Spleen (tissue), 11 donors: ENCODE data around the gene RAD54L2. TPM values are rescaled to one million over a fixed set of nuclear protein-coding genes. Genes with fewer than 3 reads are reported as not detected.
"Not testable (repeated sequence)": the region's sequence is repeated elsewhere in the genome, so short reads cannot be mapped to it uniquely, and the experiment has no call there.

ENCODE experiments used
- DNase-seq: peaks from one replicate; pipeline ENCODE4 v3.0.0-alpha.2; 2020
- H3K27ac ChIP-seq, 8 donors: fragments of 200-600 bp; sonication (generic) in 7 of 8; 1 replicate in 4 of 8; 2 replicates in 4 of 8; pipeline versions ENCODE4 v1.5.0 to v1.8.0; 2016 to 2021; ENCODE audit warnings: inconsistent platforms in 4 of 8, mild to moderate bottlenecking in 4 of 8, moderate library complexity in 1 of 8
- H3K27me3 ChIP-seq, 7 donors: fragments of 200-600 bp; sonication (generic) in 6 of 7; replicated peaks in 1 of 7; 1 replicate in 4 of 7; 2 replicates in 3 of 7; pipeline versions ENCODE4 v1.5.0 to v1.8.0; 2016 to 2021; ENCODE audit warnings: inconsistent platforms in 3 of 7, mild to moderate bottlenecking in 1 of 7
- H3K36me3 ChIP-seq, 6 donors: fragments of 200-600 bp; sonication (generic) in 5 of 6; 1 replicate in 4 of 6; 2 replicates in 2 of 6; pipeline versions ENCODE4 v1.5.0 to v1.8.0; 2016 to 2021; ENCODE audit warnings: inconsistent platforms in 2 of 6
- H3K4me1 ChIP-seq, 6 donors: fragments of 200-600 bp; sonication (generic) in 5 of 6; 1 replicate in 3 of 6; 2 replicates in 3 of 6; pipeline versions ENCODE4 v1.5.0 to v1.8.0; 2016 to 2021; ENCODE audit warnings: inconsistent platforms in 3 of 6
- H3K4me3 ChIP-seq, 8 donors: fragments of 200-600 bp; sonication (generic) in 7 of 8; 1 replicate in 4 of 8; 2 replicates in 4 of 8; pipeline versions ENCODE4 v1.5.0 to v1.8.0; 2016 to 2021; ENCODE audit warnings: inconsistent platforms in 4 of 8, mild to moderate bottlenecking in 4 of 8, moderate library complexity in 2 of 8
- H3K9me3 ChIP-seq, 8 donors: fragments of 200-600 bp; sonication (generic) in 7 of 8; 1 replicate in 4 of 8; 2 replicates in 4 of 8; pipeline versions ENCODE4 v1.5.0 to v1.8.0; 2016 to 2021; ENCODE audit warnings: inconsistent platforms in 4 of 8
- POLR2A ChIP-seq, 3 donors: fragments of 450-650 bp; IDR thresholded peaks; one replicate each; pipeline ENCODE4 v1.5.1; 2017; ENCODE audit warnings: antibody characterized with exemption in 3 of 3, mild to moderate bottlenecking in 1 of 3
- POLR2AphosphoS5 ChIP-seq, 3 donors: sonication (generic); formaldehyde crosslinking; IDR thresholded peaks; one replicate each; pipeline ENCODE4 v1.5.1; 2017; ENCODE audit warnings: antibody characterized with exemption in 3 of 3
- WGBS, 5 donors: extraction: QIAGEN DNeasy Blood & Tissue Kit in 3 of 5; methylation state at CpG; one replicate each; pipeline versions ENCODE4 v1.1.5 to v1.1.7; 2013 to 2018; 5-methylcytosine and 5-hydroxymethylcytosine counted together
- intact Hi-C: fragments of 100-400 bp; cut with DNase I; formaldehyde crosslinking; loops from one replicate; pipeline ENCODE4 v1.15.0; 2023; ENCODE audit warnings: low total_unique reads
- polyA plus RNA-seq, 3 donors: library from polyadenylated mRNA; stranded (reverse); fragments of 200-250 nt; gene quantifications; one replicate each; pipeline ENCODE4 v1.2.1, GENCODE V29; 2013
- total RNA-seq, 7 donors: library from RNA; depleted of rRNA in 3 of 7; stranded (reverse); fragments of >200 nt in 3 of 7; fragmentation: NEBNext Ultra II Directional in 4 of 7; extraction: Animal tissue kit (Norgen Biotek cat#: 25700) in 4 of 7; gene quantifications; one replicate each; pipeline versions ENCODE4 v1.1.0 to v1.2.1, GENCODE V29; 2016 to 2021
- TF ChIP-seq, protein P1 (sequence below), 11 experiments: fragments of 200-600 bp in 7 of 11; fragments of 450-650 bp in 4 of 11; sonication (generic) in 4 of 11; IDR thresholded peaks in 8 of 11; conservative IDR thresholded peaks in 3 of 11; 1 replicate in 7 of 11; 2 replicates in 4 of 11; pipeline versions ENCODE4 v1.4.0 to v1.8.0; 2016 to 2021; ENCODE audit warnings: antibody characterized with exemption in 11 of 11, inconsistent platforms in 4 of 11, mild to moderate bottlenecking in 1 of 11
- donor health status: healthy with polysubstance abuse.
- donor health status: DM: no; HTN: no; CAD: no; lungs with moderate emphysema.
- donor health status: DM: no; HTN: no; CAD: no.
- donor health status: Bipolar disorder and iron deficiency.
- donor health status: healthy.
- donor health status: DM: no; HTN: no; CAD: no.
- donor health status: DM: yes; HTN: yes; CAD: no.

RAD54L2 gene
- total and polyA plus RNA-seq, 10 donors, result 1.4 to 36.7 (median 30.6) TPM

DNA sequence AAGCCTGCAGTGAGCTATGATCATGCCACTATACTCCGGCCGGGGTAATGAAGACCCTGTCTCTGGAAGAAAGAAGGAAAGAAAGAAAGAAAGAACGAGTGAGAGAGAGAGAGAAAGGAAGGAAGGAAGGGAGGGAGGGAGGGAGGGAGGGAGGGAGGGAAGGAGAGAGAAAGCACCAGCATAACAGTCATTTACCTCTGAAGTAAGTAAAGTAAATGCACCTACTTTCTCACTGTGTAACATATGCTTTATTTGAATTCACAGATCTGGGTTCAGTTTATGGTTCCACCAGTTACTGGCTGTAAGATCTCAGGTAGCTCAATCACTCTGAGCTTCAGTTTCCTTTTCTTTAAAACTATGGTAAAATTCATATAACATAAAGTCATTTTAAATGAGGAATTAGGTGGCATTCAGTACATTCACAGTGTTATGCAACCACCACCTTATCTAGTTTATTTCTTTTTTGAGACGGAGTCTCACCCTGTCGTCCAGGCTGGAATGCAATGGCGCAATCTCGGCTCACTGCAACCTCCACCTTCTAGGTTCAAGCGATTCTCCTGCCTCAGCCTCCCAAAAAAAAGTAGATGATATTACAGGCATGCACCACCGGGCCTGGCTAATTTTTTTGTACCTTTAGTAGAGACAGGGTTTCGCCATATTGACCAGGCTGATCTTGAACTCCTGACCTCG lies 16.1 kb upstream of the RAD54L2 start:
- Histone ChIP-seq H3K4me3 (no peak overlapping the region), H3K27ac (no peak overlapping the region), H3K27me3 (no peaks in the 10 kb centered on the region), H3K9me3 (no peaks in the 10 kb centered on the region), H3K4me1 (peaks cover 0 to 14% (median 6%) of the 10 kb centered on the region in 6 donors), H3K36me3 (no peaks in the 10 kb centered on the region)
- DNase-seq, result peak; percentile 4
- WGBS, 5 donors, result 61 to 79% (median 66%) methylated on average over 11 of the region's 11 CpGs
- TF ChIP-seq, protein P1, sequence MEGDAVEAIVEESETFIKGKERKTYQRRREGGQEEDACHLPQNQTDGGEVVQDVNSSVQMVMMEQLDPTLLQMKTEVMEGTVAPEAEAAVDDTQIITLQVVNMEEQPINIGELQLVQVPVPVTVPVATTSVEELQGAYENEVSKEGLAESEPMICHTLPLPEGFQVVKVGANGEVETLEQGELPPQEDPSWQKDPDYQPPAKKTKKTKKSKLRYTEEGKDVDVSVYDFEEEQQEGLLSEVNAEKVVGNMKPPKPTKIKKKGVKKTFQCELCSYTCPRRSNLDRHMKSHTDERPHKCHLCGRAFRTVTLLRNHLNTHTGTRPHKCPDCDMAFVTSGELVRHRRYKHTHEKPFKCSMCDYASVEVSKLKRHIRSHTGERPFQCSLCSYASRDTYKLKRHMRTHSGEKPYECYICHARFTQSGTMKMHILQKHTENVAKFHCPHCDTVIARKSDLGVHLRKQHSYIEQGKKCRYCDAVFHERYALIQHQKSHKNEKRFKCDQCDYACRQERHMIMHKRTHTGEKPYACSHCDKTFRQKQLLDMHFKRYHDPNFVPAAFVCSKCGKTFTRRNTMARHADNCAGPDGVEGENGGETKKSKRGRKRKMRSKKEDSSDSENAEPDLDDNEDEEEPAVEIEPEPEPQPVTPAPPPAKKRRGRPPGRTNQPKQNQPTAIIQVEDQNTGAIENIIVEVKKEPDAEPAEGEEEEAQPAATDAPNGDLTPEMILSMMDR (IDR thresholded peaks at IDR 0.05 in 8 of 11, conservative IDR thresholded peaks at IDR 0.05 in 3 of 11), result no peak
- TF ChIP-seq POLR2A (IDR thresholded peaks at IDR 0.05) (no peak), POLR2AphosphoS5 (IDR thresholded peaks at IDR 0.05) (no peak)
- intact Hi-C loops, result no loop called here

DNA sequence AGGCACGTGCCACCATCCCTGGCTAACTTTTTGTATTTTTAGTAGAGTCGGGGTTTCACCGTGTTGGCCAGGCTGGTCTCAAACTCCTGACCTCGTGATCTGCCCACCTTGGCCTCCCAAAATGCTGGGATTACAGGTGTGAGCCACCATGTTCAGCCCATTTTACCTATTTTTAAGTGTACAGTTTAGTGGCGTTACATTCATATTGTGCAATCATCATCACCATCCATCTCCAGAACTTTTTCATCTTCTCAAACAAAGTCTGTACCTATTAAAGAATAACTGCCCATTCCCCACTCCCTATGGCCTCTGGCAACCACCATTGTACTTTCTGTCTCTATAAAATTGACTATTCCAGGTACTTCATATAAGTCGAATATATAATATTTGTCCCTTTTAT lies 13.6 kb upstream of the RAD54L2 start:
- intact Hi-C loops, H3K27me3 ChIP-seq, H3K27ac ChIP-seq, H3K4me3 ChIP-seq, H3K9me3 ChIP-seq, DNase-seq, H3K36me3 ChIP-seq: not testable (repeated sequence)
- WGBS, 5 donors, result 87 to 95% (median 92%) methylated on average over 6 of the region's 6 CpGs
- H3K4me1 ChIP-seq, result peaks cover 0 to 14% (median 6%) of the 10 kb centered on the region in 6 donors

DNA sequence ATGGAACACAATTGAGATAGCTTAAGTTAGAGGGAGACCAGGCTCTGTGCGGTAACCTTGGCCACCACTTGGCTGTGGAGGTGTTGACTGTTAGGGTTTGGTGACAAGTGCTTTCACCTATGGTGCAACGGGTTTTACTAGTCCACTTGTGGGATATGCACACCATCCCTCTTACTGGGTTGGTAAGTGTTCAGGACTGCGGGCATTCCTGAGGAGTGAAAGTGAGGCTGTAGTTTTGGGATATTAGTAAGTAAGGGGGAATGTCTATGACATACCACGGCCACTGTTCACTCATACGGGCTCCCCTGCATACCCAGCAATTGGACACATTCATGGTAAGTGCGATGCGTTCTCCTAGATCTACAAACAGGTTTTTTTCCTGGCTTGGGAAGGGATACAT lies 8.0 kb upstream of the RAD54L2 start:
- H3K4me1 ChIP-seq, result no peaks in the 10 kb centered on the region
- H3K36me3 ChIP-seq, result no peaks in the 10 kb centered on the region
- peaks cover 0 to 9% (median 0%) of the 10 kb centered on the region in 7 donors for H3K27me3 ChIP-seq
- H3K9me3 ChIP-seq, result peaks cover 0 to 5% (median 0%) of the 10 kb centered on the region in 8 donors
- H3K4me3 ChIP-seq, result no peak overlapping the region
- no peak for DNase-seq
- WGBS, 5 donors, result 94 to 97% (median 96%) methylated on average over 7 of the region's 7 CpGs
- no peak overlapping the region for H3K27ac ChIP-seq
- TF ChIP-seq, protein P1 (IDR thresholded peaks at IDR 0.05 in 8 of 11, conservative IDR thresholded peaks at IDR 0.05 in 3 of 11), result no peak
- TF ChIP-seq POLR2A (IDR thresholded peaks at IDR 0.05) (no peak), POLR2AphosphoS5 (IDR thresholded peaks at IDR 0.05) (no peak)
- intact Hi-C loops, result no loop called here

DNA sequence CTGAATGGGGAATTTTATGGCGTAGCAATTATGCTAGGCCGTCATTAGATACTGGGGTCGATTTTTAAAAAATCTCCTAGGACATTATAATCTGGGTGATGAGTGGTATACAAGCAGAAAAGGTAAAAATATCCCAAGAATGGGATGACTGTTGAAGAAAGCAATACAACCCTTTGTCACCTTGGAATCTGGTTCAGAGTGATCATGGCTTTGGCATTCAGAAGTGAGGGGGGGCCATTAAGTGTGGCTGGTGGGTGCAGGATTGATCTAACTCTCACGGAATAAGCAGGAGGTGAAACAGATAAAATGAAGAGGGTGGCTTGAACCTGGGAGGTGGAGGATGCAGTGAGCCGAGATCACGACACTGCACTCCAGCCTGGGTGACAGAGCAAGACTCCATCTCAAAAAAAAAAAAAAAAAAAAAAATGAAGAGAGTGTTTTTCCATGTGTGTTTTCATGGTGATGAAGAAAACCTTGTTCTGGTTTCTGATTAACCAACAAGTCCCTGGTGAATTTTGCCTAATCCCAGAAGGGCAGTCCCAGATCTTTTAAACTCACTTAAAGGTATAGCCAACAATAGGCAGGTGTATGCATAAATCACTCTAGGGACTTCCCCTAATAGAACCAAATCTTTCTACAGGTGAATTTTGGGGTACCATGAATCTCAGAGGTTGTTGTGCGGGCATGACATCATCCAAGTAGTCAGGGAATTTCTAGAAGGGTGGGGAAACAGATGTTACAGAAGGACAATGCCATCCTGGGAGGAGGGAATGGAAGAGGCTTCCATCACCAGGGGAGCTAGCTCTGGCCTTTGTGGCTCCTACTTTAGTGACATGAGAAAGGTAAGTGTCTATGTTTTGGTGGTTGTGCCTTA lies 3.1 kb upstream of the RAD54L2 start:
- Histone ChIP-seq H3K36me3 (no peaks in the 10 kb centered on the region), H3K27ac (no peak overlapping the region), H3K4me3 (no peak overlapping the region), H3K9me3 (no peaks in the 10 kb centered on the region), H3K27me3 (peaks cover 0 to 5% (median 0%) of the 10 kb centered on the region in 7 donors), H3K4me1 (peaks cover 20 to 28% (median 24%) of the 10 kb centered on the region in 6 donors)
- no peak for TF ChIP-seq POLR2A (IDR thresholded peaks at IDR 0.05)
- DNase-seq, result peak; percentile 1
- intact Hi-C loops, result no loop called here
- 81 to 86% (median 83%) methylated on average over 7 of the region's 7 CpGs for WGBS, 5 donors

DNA sequence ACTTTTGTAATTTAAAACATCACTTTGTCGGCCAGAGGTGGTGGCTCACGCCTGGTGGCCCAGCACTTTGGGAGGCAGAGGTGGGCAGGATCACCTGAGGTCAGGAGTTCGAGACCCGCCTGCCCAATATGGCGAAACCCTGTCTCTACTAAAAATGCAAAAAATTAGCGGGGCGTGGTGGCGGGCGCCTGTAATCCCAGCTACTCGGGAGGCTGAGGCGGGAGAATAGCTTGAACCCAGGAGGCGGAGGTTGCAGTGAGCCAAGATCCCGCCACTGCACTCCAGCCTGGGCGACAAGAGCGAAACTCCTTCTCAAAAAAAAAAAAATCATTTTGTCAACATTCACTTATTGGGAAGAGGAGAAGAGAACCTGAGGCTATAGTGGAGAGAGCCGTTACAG lies 888 bp upstream of the RAD54L2 start:
- H3K4me1 ChIP-seq, result peaks cover 21 to 49% (median 36%) of the 10 kb centered on the region in 6 donors
- DNase-seq, result peak; percentile 14
- WGBS, 5 donors, result 85 to 89% (median 87%) methylated on average over 16 of the region's 16 CpGs
- H3K9me3 ChIP-seq, H3K27me3 ChIP-seq, intact Hi-C loops: not testable (repeated sequence)
- peak overlapping the region in 6 of 8 donors; percentile 82 to 91 (median 86) for H3K27ac ChIP-seq
- H3K36me3 ChIP-seq, result peaks cover 0 to 14% (median 1%) of the 10 kb centered on the region in 6 donors
- peak overlapping the region in 7 of 8 donors; percentile 82 to 98 (median 89) for H3K4me3 ChIP-seq
